Urothelium cell line (cell line): ENCODE results near the gene TMEM156.

Experiments
- DNase-seq: peaks from one replicate; pipeline ENCODE4 v3.0.0; 2011; ENCODE audit warnings: low spot score, mixed read lengths
- FAIRE-seq: peaks from 2 replicates; lab custom pipeline; 2011; peaks lifted over from hg19 to GRCh38; lab: Jason Lieb, UNC

Gene TMEM156

GRCh38 chr4:38928974-38929373 lies 103.2 kb downstream of the TMEM156 start:
- FAIRE-seq = no peak
- DNase-seq = no peak

DNA sequence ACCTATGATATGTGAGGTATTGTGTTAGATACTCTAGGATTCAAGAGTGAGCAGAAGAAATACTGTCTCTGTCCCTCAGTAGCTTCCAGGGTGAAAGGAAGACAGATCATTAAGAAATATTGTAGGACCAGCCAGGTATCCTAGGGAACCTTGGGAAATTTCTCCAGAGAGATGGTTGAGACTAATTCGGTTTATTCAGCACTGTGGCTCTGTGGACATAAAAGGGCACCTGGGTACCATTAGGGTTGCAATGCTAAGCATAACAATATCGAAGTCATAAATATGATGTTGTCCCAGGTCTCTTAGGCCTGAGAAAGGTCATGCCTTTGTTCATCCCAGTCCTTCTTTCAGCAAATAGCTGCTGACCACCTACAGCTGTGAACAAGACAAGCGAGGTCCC lies 103.6 kb downstream of the TMEM156 start:
- FAIRE-seq (no peak), DNase-seq (no peak)

DNA sequence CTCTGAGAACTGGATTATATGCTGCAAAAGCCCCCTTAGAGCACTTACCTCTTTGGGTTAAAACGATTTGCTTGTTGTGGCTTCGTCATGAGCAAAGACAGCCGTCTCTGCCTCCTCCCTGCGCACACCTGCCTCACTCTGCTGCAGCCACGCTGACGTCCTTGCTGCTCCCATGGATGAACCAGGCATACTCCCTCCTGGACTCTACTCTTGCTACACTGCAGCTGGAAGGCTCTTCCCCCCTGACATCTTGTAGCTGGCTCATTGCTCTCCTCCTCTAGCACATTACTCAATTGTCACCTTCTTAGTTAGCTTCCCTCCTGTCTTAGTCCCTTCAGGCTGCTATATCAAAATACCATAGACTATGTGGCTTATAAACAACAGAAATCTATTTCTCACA lies 105.3 kb downstream of the TMEM156 start:
- DNase-seq (no peak), FAIRE-seq (no peak)

DNA sequence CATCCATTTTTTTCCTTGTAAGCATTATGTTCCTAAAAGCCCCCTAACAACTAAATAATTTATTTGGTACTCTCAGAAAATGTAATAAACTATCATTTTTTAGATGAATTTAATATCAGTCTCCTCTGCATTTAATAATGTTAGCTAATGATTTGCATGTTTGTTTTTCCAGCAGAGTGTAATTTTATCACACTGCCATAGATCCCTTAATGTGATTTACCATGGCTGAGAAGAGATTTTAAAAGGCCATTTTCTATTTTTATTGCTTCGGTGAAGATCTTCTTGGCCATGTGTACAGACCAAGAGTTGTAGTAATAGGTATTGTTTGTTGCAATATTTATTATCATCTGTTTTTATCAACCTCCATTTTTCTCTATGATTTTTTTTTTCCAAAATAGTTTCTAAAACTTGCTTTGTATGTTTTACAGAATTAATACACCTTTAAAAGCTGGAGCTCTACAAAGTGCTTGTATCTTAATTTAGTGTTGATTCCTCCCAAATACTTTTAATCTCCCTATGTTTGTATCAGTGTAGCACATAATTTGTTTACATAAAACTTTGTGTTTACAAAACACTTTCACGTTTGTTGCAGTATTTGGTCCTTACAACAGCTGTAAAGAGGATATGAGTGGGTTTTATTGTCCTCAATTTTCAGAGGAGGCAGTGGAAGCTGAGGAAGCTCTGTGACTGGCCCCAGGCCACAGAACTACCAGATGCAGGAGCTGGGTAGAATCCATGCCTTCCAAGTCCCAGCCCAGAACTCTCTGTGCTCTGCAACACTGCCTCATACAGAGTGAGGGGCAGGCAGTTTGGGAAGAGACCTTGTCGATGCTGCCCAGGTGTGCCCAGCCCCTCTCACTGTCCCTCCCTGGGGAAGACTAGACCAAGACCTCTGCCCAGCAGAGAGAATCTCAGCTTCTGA lies 106.5 kb downstream of the TMEM156 start:
- FAIRE-seq (no peak), DNase-seq (no peak)

- no peak for FAIRE-seq
- DNase-seq = no peak
Measured at GRCh38 chr4:38924353-38924752, 107.9 kb downstream of the TMEM156 start.

GRCh38 chr4:38923746-38924145 lies 108.5 kb downstream of the TMEM156 start:
- FAIRE-seq = no peak
- DNase-seq = no peak

DNA sequence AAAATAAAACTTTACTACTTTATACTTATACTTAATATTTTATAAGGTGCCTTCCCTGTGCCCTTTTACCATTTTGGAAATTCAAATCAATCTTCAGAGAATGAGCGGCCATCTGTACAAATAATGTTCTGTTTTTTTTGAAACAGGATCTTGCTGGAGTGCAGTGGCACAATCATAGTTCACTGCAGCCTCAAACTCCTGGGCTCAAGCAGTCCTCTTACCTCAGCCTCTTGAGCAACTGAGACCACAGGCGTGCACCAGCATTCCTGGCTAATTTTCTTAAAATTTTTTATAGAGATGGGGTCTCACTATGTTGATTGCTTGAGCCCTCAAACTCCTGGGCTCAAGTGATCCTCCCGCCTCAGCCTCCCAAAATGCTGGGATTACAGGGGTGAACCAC lies 111.1 kb downstream of the TMEM156 start:
- no peak for FAIRE-seq
- no peak for DNase-seq

GRCh38 chr4:38920677-38921076 lies 111.5 kb downstream of the TMEM156 start:
- no peak for FAIRE-seq
- DNase-seq = no peak

DNA sequence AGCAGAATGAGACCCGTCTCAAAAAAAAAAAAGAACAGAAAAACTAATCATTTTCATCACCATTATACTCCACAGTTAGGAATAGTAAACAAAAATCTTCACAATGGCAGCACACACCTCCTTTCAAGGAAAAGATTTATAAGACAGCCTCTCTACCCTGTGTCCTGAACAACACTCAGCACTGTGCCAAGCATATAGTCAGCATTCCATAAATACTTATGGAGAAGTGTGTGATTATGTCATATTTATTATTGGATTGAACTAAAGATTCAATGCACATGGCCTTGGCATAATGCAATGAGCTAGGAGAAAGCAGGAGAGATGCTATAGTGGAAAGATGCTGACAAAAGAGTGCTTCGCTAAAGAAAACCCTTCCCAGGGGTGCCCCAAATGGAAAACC lies 112.0 kb downstream of the TMEM156 start:
- no peak for FAIRE-seq

GRCh38 chr4:38919494-38919893 lies 112.7 kb downstream of the TMEM156 start:
- no peak for DNase-seq
- FAIRE-seq = no peak

More for the DNA sequence above, 112.0 kb downstream of the TMEM156 start:
- no peak for DNase-seq

DNA sequence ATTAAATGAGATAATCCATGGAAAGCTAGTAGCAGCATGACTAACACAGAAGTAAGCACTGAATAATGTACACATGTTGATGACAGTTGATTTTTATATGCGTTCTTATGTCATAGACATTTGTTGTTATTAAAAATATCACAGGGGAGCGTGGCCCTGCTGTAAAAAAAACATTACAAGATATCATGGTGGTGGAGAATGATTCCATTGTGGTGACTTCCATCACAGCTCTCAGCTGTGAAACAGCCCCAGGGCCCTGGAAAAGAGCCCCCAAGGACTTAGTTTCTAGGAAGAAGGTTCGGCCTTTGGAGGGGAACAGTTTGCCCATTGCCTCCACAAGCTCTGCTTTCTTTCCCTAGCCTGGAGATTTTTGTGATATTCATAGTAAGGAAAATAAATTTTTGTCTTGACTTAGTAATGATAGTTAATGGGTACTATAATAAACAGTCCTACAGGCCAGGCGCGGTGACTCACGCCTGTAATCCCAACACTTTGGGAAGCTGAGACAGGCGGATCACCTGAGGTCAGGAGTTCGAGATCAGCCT lies 114.7 kb downstream of the TMEM156 start:
- FAIRE-seq = no peak
- no peak for DNase-seq
